Stimulated activated CD8-positive, alpha-beta memory T cell treated with anti-CD3 and anti-CD28 coated beads, Interleukin-15, amount 100 ng/mL, for 24 hours (primary cell): ENCODE measurements around the gene PHF10.
A peak's percentile ranks its signal among the peaks of the same experiment; 100 is the strongest.
"Not testable (repeated sequence)": the region's sequence is repeated elsewhere in the genome, so short reads cannot be mapped to it uniquely, and the experiment has no call there.

Experiments used
- DNase-seq: peaks from one replicate; pipeline ENCODE4 v3.0.0-alpha.2; 2020; ENCODE audit warnings: low read depth

The PHF10 gene

DNA sequence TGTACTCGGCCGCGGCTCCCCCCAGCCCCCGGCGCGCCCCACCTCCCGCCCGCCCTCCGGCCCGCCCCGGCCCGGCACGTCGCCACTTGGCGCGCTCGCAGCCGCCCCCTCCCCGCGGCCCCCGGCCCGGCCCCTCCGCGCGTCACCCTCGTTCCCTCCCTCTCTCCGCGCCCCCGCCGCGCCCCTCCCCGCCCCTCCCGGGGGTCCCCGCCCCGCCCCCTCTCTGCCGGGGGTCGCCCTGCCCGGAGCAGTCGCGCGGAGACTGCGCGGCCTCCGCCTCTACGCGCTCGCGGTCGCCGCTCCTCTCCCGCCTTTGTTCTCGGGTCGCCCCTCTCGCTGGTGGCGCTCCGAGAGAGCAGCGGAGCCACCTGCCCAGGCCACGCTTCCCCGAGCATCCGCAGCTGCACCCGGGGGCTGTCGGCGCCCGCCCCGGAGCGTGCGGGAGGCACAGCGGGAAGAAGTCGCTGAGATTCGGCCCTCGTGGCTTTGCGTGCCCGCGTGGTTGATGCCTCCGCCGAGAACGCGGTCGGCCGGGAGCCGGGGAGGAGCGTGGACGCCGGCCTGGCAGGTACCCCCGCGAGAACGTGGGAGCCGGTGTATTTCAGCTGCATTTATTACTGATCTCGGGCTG is at the start of gene PHF10:
Gene PHF10 (minus strand): TSS at position 7 of the 631 bp plus-strand sequence. CDS start 569 bp downstream, outside the sequence.
- DNase-seq = peak; percentile 54

DNA sequence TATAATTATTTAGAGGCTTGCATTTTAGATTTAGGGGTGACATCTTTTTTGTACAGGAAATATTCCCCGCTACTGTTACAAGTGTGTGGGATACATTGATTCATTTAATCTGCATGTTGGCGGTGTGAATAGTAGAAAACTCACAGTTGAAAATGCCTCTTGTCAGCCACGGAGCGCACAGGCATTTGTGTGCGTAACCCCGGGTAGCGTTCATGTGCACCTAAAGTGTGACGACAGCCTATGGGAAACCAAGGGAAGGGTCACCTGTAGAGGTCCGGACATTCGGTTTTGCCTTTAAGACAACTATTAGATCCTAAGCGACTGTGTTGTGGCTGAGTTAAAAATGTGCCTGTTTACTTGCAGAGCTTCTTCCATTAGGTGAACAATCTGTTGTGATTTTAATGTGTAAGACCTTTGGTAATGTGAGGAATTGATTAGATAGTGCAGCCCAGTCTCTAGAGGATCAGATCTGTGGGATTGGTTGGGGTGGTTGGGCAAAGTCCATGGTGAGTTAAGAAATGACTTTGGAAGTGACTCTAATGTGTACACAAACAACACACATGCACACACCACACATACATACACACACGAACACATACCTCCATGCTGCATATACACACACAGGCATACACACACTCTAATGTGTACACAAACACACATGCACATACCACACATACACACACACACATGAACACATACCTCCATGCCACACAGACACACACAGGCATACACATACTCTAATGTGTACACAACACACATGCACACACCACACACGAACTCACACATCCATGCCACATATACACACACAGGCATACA is 42.8 kb upstream of the PHF10 start:
- no peak for DNase-seq

DNA sequence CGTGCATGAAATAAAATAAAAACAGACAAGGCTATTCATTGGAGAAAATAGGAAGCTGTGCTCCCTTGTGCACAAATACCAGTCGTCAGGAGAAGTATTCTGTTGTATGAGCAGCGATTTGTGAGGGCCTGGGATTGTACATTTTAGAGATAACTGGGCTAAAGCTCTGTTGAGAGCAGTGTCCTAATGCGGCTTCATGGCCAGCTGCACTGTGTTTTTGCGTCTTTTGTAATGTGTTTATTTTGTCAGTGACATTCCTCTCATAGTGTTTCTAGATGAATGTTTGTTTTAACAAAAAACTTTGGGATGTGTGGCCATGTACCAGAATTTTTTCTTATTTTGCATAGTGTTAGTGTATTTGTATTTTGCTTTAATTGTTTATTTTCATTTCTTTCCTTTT is 41.9 kb upstream of the PHF10 start:
- no peak for DNase-seq

DNA sequence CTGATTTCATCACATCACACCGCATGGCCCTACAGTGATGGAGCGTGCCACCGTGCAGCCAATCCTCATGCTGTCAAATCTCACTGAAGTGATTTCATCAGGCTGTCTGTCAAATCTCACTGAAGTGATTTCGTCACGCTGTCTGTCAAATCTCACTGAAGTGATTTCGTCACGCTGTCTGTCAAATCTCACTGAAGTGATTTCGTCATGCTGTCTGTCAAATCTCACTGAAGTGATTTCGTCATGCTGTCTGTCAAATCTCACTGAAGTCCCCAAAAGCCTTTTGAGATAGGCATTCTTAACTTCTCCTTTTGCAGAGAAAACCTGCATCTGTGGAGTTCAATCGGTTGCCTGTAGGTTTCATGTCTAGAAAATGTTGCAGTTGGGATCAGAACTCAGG is 41.5 kb upstream of the PHF10 start:
- not testable (repeated sequence) for DNase-seq

DNA sequence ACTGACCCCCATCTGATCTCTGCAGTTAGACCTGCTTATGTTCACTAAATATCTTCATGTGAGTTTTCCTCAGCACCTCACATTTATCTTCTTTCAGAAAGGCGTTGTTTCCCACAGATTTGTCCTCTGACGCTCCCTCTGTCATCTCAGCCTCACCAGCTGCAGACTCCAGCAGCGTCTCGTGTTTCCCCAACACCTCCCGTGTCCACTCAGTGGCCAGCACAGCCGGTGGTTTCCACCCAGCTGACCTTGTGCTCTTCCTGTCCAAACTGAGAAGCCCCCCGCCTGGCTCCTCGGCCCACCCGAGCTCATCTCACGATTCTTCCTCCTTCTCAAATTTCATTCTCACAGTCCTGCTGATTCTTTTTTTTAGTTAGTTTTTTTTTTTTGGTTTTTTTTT is 39.6 kb upstream of the PHF10 start:
- DNase-seq = no peak

DNA sequence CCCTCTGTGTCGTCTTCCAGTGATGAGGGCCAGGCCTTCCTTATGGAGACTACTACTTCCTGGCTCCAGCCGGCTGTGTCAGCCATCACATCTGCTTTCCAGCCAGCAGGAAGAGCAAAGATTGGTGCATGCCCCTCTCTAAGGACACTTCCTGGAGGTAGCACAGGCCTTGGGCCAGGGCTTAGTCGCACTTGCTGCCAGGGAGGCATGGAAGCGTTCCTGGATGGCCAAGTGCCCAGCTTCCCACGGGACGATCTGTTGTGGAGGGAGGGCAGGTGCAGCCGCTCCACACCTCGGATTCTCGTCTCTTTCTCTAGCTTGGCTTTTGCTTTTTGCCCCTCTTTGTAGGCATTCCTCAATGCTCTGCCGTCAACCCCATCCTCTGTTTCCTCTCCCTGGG is 39.0 kb upstream of the PHF10 start:
- DNase-seq = no peak

DNA sequence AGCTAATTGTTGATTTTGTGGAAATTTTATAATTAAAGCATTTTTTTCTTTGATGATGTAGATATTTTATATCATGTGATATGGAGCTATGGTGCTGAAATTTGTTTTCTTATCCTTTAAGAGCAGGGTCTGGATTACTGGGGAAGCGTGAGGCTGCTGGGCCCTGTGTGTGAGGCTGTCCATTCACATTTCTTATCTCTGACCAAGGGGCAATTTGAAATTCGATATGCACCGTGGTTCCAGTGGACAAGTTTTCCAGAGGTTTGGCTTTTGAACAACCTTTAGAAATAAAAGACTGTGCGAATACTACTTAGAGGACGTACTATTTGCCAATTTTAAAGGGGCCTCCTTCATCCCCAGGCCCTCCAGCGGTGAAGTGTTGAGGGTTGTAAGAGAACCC is 30.9 kb upstream of the PHF10 start:
- no peak for DNase-seq

DNA sequence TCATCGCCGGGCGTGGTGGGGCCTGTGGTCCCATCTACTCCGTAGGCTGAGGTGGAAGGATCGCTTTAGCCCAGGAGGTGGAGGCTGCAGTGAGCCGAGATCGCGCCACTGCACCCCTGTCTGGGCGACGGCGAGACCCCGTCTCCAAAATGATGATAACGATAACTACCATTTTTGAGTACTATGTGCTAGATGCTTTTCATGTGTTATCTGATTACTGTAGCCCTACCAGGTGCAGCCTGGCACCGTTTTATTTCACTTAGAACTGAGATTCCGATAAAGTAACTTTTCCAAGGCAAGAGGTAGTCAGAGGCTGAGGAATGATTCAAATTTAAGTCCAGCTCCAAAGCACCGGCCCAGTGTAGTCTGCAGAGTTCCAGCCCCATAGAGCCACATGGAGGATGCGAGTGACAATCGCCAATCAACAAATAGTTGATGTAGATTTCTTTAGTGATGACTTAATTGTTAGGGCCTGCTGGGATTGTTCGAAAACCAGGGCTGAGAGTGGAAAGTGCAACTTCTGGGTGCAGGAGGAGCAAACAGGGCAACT is 27.8 kb upstream of the PHF10 start:
- DNase-seq = no peak

DNA sequence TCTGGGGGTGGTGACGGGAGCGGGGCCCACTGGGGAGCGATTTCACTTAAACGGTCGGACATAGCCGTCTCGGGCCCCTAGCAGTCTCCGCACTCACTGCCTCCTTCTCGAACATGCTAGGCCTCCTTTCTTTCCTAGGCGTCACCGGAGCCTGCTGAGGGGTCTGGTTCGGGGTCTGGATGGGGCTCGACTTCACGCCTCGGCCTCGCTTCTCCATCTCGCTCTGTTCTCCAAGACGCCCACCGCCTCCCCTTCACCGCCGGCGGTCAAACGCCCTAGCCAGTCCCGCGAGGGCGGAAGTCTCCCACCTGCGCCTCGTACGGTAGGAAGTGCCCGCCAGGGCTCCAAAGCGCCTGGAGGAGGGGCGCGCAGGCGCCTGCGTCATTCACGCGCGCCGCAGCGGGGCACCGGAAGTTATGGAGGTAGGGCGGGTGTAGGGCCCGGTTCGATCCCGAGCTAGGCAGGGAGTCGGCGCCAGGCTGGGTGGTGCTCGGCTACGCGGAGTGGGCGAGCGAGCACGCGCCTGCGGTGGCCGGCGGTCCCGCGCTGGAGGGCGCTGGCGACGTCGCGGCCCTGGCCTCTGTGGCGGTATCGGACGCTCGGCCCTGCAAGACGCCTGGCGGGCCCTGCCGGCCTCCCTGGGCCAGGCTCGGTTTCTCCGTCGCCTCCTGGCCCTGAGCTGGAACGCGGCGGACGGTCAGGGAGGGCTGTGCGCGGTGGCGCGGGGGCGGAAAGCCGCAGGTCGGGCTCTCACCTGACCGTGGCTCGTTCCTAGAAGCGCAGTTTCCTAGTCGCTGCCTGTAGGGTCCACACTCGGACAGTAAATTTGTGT is 27.2 kb upstream of the PHF10 start, which contains the start of the genes DYNLT2 and ERMARD:
Gene DYNLT2 (minus strand): TSS at position 331 of the 832 bp plus-strand sequence. CDS start 114 bp downstream, at position 217.
Gene ERMARD (plus strand): TSS at position 381 of the 832 bp plus-strand sequence. CDS start 36 bp downstream, at position 417.
- DNase-seq = peak; percentile 93

DNA sequence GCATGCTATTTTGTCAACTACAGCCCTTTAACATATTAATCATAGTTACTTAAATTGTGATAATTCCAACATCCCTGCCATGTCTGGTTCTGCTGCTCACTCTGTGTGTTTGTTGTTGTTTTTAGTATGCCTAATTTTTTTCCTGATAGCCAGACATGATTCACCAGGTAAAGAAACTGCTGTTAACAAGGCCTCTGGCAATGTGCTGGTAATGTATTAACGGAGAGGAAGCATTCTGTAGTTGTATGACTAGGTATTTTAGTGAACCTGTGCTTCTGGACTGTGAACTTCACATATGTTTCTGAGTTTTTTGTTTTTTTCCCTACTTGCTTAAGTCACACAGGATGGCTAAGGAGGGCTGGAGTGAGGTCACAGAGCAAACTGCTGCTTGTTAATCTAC is 22.3 kb upstream of the PHF10 start:
- no peak for DNase-seq

DNA sequence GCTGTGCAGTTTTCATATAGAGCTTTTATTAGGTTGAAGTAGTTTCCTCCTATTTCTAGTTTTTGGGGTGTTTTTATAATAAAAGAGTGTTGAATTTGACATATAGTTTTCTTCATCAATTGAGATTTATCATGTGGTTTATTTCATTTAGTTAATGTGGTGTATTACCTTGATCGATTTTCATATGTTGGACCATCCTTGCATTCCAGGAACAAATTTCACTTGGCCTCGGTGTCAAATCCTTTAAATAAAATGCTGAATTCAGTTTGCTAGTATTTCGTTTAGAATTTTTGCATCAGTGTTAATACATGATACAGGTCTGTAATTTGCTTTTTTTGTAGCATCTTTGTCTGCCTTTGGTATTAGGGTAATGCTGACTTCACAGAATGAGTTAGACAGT is 21.1 kb upstream of the PHF10 start:
- DNase-seq = no peak

DNA sequence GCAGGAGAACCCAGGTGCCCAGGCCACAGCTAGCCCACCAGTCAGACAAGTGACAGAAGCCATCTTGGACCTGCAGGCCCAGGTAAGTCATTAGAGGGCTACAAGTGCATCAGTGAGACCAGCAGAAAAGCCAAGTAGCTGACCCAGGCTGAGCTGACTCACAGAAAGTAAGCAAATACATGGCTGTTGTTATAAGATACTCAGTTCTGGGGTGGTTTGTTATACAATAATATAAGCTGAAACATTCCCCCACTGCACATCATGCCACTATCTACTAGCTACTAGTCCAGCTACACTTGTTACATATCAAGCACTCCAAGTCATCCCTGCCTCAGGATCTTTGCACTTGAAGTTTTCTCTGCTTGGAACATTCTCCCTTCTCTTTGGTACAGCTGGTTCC is 17.0 kb upstream of the PHF10 start:
- DNase-seq = no peak

DNA sequence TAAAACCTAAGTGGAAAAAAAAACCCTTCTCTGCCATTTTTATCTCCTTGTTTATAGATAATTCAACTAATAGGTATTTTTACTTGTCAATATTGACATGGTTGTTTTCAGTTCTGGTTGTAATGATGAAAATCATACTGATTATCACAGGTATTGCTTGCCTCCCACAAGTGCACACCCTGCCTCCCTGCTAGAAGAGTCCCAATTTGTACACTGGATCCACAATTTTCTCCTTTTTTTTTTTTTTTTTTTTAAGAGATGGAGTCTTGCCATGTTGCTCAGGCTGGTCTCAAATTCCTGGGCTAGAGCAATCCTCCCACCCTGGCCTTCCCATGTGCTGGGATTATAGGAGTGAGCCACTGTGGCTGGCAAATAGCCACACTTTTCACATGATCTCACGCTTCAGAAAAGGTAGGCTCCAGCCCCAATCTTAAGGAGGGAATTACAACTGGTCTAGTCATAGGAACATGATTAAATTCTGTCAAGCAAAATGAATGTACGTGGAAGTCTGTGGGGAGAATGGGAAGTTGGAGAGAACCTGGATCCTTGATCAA is 14.8 kb upstream of the PHF10 start:
- DNase-seq = no peak

DNA sequence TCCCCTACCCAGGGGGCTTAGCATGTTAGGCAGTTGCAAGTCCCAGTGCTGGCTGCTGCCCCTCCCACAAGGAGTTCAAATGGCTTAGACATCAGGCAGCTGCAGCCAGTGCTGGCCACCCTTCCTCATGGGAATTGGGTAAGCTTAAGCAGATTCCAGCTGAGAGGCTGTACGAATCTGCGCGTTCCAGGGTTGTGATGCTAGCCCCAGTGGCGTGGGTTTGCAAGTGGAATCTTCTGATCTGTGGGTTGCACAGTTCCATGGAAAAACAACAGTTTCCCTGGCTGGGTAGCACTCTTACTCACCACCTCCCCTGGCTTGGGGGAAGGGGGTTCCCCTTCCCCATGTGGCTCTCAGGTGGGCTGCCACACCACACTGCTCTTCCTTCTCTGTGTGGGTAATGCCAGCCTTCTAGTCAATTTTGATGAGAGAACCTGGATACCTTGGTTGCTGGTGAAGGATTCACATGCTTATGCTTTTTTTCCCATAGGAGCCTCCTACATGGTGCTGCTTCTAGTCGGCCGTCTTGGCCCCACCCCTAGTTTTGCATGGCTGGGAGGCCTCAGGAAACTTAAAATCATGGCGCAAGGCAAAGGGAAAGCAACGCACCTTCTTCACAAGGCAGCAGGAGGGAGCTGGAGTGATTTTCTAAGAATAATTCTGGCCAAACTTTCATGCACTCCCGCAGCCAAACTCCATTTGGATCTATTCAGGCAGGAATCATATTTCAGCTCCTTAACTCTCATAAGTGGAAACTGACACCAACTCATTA is 14.1 kb upstream of the PHF10 start:
- DNase-seq = no peak

DNA sequence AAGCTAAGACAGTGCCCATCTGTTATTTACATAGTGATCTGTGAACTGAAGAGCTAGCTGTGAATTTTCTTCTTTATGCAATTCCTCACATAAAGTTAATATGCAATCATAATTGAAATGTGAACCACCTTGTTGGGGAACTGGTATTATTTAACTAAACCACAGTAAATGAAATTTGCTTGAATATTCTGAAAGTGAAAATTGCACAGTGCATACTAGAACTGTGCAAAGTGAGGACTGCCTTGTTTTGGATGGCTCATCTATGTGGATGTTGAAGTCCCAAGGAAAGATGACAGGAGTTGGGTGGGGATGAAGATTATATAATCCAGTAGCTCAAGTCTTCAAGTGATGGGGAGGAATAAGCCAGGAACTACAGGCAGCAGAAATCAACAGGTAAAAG is 5.7 kb upstream of the PHF10 start:
- no peak for DNase-seq

DNA sequence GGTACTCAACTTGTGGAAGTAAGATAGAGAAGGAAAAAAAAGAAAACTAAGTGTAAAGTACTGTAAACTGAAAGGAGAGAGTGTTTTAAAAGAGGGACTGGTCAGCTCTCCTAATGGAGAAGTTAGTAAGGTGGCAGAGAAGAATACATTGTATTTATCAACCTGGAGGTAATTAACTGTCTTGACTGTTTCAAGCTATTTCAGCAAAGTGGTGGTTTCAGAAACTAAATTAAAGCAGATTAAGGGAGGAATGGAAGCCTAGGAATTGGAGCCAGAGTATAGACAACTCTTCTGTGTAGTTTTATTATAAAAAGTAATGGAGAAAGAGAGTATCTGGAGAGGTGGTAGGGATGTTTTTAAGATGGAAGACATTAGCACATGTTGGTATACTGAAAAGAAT is 2.7 kb upstream of the PHF10 start:
- DNase-seq = no peak

DNA sequence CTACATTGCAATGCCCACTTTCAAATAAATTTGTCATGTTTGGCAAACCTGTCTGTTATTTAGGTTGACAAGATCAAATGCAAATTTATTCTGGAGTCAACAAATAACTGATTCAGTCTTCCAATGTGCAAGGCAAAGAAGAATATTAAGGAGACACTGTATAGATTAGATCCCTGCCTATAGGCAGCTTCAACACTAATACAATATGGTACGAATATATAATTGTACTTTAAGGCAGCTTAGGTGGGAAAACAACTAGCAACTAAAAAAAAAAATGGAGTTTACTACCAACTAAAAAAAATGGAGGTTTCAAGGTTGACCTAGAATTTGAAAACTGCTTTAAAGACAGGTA is 1.7 kb upstream of the PHF10 start:
- no peak for DNase-seq

DNA sequence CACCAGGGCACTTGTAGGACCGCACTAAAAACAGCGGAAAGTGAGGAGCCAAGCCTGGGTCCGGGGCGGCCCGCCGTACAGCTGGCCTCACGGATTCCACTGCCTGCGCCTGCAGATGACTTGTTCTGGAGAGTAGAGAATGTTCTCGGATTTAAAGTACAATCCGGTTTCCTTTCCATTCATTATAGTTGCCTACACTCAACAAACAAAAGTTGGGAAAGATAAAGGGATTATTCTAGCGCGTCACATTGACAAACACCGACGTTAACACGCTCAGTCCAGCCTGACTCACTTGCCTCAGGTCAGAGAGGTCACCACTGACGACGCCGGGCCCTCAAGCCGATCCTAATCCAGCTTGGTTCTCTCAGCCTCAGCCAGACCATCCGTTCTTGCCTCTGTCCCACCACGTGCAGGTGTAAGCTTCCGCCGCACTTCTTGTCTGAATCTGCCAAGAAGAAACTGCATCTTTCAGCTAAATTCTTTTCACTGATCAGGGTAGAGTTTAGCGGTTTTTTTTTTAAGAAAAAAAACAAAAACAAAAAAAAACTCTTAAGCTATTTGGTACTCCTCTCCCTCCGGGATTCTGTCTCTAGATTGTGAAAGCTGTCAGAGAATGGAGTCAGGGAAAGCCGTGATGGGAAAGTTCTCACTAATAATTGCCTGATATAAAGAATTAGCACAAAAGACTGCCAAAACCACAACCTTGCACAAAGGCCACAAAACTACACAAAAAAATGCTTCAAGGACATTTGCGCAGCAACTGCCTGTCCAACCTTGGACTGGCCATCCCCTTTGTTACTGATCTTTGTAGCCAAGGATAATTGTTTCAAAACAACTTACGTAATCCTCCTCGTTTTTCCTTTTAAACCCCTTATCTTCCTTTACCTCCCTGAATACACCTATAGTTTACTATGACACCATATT is 1.1 kb upstream of the PHF10 start:
- no peak for DNase-seq

DNA sequence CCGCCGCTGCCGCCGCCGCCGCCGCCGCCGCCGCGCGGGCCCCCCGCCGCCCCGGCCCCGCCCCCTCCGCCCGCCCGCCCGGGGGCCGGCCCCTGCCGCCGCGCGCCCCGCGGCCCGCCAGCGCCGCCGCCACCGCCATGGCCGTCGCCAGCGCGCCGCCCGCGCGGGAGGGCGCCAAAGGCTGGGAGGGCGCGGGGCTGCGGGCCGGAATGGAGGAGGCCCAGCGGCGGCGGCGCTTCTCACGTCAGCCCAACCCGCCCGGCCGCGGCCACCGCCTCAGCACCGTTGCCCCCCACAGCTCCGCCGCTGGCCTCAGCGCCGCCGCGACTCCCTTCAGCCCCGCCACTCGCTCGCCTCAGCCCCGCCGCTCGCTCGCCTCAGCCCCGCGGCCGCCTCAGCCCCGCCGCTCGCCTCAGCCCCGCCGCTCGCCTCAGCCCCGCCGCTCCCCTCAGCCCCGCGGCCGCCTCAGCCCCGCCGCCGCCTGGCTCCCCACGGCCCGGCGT is 258 bp downstream of the PHF10 start:
- peak; percentile 17 for DNase-seq
